Measurements from ENCODE around the gene RPRML.
"Not testable (repeated sequence)": the region's sequence is repeated elsewhere in the genome, so short reads cannot be mapped to it uniquely, and the experiment has no call there.

Gene RPRML

GRCh38 chr17:46979147-46979863 lies at the start of gene RPRML:
RPRML (minus strand) TSS chr17:46979253; CDS start chr17:46979007, 246 bp downstream.
- peak; percentile 62 for DNase-seq (ENCODE audit: low read depth, low spot score)

GRCh38 chr17:47016966-47017365 lies 37.9 kb upstream of the RPRML start:
- not testable (repeated sequence) for DNase-seq (ENCODE audit: low read depth, low spot score)

- no peak for DNase-seq (ENCODE audit: low read depth, low spot score)
These were observed 34.3 kb upstream of the RPRML start for GRCh38 chr17:47013341-47013740.

- no peak for DNase-seq (ENCODE audit: low read depth, low spot score)
These were observed 33.4 kb upstream of the RPRML start for GRCh38 chr17:47012457-47012856.

- DNase-seq (ENCODE audit: low read depth, low spot score), result no peak
These were observed 30.9 kb upstream of the RPRML start for GRCh38 chr17:47009759-47010594.

- DNase-seq (ENCODE audit: low read depth, low spot score), result no peak
These were observed 25.9 kb upstream of the RPRML start for GRCh38 chr17:47004906-47005305.

GRCh38 chr17:47003864-47004263 lies 24.8 kb upstream of the RPRML start:
- DNase-seq (ENCODE audit: low read depth, low spot score), result not testable (repeated sequence)

GRCh38 chr17:46995841-46996571 lies 17.0 kb upstream of the RPRML start:
- no peak for DNase-seq (ENCODE audit: low read depth, low spot score)

GRCh38 chr17:46994993-46995392 lies 15.9 kb upstream of the RPRML start:
- DNase-seq (ENCODE audit: low read depth, low spot score), result no peak

- DNase-seq (ENCODE audit: low read depth, low spot score), result no peak
These were observed 12.6 kb upstream of the RPRML start for GRCh38 chr17:46991617-46992016.

- no peak for DNase-seq (ENCODE audit: low read depth, low spot score)
These were observed 10.8 kb upstream of the RPRML start for GRCh38 chr17:46989637-46990431.

- not testable (repeated sequence) for DNase-seq (ENCODE audit: low read depth, low spot score)
These were observed 8.9 kb upstream of the RPRML start for GRCh38 chr17:46987927-46988326.

GRCh38 chr17:46986366-46986765 lies 7.3 kb upstream of the RPRML start:
- no peak for DNase-seq (ENCODE audit: low read depth, low spot score)

- no peak for DNase-seq (ENCODE audit: low read depth, low spot score)
These were observed 5.8 kb upstream of the RPRML start for GRCh38 chr17:46984892-46985291.

- no peak for DNase-seq (ENCODE audit: low read depth, low spot score)
These were observed 5.3 kb upstream of the RPRML start for GRCh38 chr17:46984341-46984740.

GRCh38 chr17:46983782-46984181 lies 4.7 kb upstream of the RPRML start:
- peak; percentile 54 for DNase-seq (ENCODE audit: low read depth, low spot score)

- DNase-seq (ENCODE audit: low read depth, low spot score), result no peak
These were observed 3.5 kb upstream of the RPRML start for GRCh38 chr17:46982577-46982976.

- DNase-seq (ENCODE audit: low read depth, low spot score), result peak; percentile 32
These were observed 435 bp downstream of the RPRML start for GRCh38 chr17:46978489-46979146.

GRCh38 chr17:46977750-46978488 lies 1.1 kb downstream of the RPRML start:
- DNase-seq (ENCODE audit: low read depth, low spot score), result peak; percentile 18

- peak; percentile 91 for DNase-seq (ENCODE audit: low read depth, low spot score)
These were observed 1.7 kb downstream of the RPRML start for GRCh38 chr17:46977348-46977747.

All from ELF-1 (cell line).